HG02943 (cell line): Measurements from ENCODE around the gene SNIP1.
"Not testable (repeated sequence)": the region's sequence is repeated elsewhere in the genome, so short reads cannot be mapped to it uniquely, and the experiment has no call there.

Experiments used
- ATAC-seq: cut with Tn5 transposase; IDR thresholded peaks from one replicate; pipeline ENCODE4 v1.9.1; 2021; ENCODE audit warnings: mild to moderate bottlenecking, low read depth, moderate library complexity; ENCODE audit not compliant: unreplicated experiment

SNIP1 gene

DNA sequence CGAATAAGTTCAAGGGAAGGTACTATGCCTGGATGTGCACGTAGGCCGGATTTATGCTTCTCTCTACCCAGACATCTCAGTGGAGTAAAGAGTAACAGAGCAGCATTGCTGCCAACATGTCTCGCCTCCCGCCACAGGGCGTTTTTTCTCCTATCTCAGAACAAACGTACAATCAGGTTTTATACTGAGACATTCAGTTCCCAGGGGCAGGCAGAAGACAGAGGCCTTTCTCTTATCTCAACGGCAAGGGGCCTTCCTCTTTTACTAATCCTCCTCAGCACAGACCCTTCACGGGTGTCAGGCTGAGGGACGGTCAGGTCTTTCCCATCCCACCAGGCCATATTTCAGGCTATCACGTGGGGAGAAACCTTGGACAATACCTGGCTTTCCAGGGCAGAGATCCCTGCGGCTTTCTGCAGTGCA, 5.9 kb upstream of the SNIP1 start:
- ATAC-seq: not testable (repeated sequence)

DNA sequence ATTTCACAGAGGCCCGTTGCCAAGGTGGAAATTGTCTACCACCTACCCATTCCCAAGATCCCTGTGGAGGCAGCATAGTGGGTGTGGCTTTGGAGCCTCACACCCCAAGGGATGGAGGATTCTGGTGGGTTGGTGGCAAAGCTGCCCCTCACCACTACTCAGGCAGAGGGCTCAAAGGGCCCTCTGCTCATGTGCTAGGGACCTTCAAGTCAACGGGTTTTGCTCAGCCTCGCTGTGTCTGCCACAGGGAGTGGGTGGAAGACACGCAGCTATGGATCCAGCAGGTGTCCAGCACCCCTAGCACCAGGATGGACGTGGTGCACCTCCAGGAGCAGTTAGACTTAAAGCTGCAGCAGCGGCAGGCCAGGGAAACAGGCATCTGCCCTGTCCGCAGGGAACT, 5.0 kb upstream of the SNIP1 start:
- ATAC-seq: no peak

DNA sequence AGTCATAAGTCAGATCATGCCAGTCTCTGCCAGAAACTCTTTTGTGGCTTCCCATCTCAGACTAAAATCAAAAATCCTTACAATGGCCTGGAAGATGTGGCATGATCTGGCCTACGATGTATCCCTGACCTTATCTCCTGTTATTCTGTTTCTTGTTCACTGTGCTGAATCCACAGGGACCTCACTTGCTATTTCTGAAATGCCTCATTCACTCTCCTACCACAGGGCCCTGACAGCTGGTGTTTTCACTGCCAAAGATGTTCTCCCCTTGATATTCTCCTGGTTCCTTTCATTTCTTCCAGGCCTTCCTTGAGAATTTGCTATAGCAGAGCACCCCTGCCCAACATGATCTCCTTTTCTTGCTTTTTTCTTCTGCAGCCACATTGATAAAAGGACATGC, 4.3 kb upstream of the SNIP1 start:
- no peak for ATAC-seq

DNA sequence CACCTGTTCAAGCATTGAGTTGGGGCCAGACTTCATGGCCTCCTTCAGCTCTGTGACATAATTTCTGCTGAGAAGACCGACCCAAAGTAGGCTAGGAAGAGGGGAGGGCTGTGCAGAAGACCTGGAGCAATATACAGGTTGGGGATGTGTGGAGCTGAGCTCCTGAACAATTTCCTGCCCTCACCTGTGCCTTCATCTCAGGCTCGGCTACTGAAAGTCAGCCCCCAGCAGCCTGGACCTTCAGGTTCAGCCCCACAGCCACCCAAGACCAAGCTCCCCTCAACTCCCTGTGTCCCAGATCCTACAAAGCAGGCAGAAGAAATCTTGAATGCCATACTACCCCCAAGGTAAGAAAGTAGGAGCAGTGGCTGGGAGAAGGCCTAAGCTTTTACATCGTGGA, 3.3 kb upstream of the SNIP1 start:
- ATAC-seq: no peak

DNA sequence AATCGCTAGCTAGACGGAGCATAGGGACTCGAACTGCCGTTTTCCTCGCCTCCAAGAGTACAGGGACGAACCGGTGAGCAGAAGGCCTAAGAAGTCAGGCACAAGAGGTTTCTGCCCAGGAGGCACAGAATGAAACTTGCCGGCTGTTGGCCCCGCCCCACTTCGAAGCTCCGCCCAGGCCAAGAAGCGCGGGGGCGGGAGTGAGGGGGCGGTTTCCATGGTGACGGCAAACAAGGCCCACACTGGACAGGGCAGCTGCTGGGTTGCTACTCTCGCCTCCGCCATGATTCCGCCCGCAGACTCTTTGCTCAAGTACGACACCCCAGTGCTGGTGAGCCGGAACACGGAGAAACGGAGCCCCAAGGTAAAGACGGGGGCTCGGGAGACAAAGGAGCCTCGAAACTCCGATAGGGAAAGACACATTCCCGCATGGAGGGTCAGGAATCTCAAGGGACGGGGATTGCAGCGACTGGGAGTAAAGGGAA, 2.7 kb upstream of the SNIP1 start, which contains the start of gene DNALI1:
Gene DNALI1, plus strand, starts transcription at position 229 of the 485 bp plus-strand sequence. Its CDS starts 55 bp downstream, at position 284.
- no peak for ATAC-seq

DNA sequence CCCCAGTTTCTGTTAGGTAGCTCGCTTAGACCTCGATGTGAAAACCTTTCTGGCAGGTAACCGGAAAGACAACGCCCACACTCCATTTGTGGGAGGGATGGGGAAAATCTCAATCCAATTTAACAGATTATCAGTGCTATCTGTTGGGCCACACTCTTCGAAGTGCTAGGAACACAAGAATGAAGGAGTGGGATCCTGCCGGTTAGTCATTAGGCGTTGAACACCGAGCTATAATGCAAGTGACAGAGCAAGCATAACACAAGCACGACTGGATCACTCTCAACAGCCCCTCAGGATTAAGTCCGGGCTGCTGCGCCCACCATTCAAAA, 531 bp downstream of the SNIP1 start:
- ATAC-seq: no peak

DNA sequence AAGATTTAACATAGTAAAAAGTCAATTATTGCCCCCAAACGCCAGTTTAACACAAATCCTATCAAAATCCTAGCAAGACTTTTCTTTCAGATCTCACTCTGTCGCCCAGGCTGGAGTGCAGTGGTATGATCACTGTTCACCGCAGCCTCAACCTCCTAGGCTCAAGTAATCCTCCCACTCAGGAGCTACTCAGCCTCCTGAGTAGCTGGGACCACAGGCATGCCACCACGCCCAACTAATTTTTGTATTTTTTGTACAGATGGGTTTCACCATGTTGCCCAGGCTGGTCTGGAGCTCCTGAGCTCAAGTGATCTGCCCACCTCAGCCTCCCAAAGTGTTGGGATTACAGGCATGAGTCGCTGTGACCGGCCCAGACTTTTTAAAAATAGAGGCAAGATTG, 4.8 kb downstream of the SNIP1 start:
- ATAC-seq: no peak

DNA sequence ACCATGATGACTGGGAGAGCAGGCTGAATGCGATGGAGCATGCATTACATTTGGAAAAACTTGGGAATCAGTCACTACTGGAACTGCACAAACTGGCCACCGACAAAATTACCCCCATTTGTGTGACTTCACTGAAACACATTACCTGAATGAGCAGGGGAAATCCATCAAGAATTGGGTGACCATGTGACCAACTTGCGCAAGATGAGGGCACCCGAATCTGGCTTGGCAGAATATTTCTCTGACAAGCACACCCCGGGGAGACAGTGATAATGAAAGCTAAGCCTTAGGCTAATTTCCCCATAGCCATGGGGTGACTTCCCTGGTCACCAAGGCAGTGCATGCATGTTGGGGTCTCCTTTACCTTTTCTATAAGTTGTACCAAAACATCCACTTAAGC, 9.1 kb downstream of the SNIP1 start:
- no peak for ATAC-seq

DNA sequence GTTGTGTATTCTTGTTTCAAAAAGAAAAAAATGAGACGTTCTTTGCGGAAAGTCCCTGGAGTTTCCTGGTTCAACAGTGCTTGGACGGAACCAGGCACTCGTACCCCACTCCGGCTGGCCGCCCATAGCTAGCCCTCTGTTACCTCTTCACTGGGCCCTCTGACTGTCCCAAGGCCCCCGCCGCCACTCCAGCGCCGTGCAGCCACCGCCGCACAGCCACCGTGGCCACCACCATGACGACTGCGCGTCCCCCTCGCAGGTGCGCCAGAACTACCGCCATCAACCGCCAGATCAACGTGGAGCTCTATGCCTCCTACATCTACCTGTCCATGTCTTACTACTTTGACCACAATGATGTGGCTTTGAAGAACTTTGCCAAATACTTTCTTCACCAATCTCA, 9.6 kb downstream of the SNIP1 start:
- no peak for ATAC-seq

DNA sequence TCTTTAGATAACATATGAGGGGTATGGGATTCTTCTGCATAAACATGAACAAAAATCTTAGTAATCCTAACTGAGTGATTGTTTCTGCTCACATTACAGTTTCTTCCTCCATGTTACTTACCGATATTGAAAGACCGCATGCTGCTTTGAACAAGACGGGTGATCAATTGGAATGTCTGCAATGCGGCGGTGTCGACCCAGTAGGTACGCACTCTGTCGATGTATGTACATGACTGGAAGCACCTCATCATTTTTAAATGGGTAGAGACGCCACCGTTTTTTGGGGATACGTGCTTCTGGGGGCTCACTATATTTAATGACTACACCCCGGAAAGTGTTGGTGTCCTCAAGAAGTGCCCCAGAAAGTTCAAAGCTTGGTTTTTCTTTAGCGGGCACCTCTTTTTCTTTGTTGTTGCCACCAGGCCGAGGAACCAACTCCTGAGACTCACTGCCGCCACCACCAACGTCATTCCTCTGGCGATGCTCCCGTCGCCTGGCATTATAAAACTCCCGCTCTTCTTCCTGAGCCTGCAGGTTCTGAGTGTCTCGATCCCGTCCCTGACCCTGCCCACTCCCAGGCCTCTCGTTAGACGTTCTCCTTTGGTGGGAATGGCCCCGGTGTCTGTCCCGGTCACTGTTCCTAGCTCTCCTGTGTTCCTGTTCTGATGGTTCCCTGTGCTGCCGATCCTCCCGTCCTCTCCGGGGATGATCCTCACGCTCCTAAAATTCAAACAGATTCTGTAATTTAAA, 13.9 kb downstream of the SNIP1 start:
- no peak for ATAC-seq

DNA sequence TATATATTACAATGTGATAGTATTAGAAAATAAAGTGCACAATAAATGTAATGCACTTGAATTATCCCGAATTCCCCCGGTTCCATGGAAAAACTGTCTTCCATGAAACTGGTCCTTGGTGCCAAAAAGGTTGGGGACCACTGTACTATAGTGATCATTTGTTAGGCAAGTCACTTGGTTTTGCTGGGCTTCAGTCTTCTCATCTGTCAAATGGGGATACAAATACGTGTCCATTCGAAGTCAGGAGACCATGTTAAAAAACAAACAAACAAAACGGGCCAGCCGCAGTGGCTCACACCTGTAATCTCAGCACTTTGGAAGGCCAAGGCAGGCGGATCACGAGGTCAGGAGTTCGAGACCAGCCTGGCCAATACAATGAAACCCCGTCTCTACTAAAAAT, 14.9 kb downstream of the SNIP1 start:
- ATAC-seq: not testable (repeated sequence)

DNA sequence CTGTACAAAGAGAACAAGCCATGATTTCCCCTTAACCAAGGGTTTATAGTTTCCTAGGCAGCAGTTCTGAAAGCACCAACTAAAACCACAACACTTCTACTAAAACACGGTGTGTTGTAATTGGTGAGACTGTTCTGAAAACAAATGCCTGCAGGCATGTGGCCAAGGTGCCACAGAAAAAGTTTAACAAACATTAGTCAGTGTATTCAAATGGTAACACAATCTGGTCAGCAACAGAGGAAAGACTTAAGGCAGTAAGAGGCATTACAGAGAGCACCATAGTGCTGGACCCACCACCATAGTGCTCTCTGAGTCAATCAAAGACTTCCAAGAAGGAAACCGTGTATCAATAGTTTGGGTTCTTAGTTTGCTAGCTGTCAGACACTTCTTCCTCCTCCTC, 16.7 kb downstream of the SNIP1 start:
- no peak for ATAC-seq

DNA sequence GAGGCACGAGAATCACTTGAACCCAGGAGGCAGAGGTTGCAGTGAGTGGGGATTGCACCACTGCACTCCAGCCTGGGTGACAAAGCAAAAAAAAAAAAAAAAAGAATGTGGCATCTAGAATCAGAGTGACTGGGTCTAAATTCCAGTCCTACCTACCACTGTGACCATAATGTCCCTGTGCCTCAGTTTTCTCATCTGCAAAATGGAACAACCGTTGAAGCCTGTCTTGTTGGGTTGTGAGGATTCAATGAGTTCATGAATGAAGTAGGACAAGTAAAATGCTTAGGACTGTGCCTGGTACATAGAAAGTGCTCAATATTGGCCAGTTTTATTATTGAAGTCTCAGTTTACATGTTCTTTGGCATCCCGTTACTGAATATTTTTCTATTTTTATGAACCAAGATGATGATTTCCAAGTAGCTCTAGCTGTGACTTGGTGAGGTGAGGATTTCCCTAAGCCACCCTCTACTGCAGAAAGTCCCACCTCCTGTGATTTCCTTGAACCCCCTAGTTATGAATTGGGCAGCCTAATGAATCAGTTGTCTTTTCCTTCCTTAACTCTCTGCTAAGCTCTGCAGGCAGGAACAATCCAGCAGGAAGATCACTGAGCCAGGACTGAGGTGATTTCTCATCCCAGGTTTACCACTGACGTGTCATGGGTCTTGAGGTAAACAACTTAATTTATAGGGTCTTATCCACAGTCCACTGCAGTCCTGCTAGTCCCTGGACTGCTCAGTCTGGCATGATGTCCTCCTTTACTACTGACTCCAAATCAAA, 20.6 kb downstream of the SNIP1 start:
- no peak for ATAC-seq

DNA sequence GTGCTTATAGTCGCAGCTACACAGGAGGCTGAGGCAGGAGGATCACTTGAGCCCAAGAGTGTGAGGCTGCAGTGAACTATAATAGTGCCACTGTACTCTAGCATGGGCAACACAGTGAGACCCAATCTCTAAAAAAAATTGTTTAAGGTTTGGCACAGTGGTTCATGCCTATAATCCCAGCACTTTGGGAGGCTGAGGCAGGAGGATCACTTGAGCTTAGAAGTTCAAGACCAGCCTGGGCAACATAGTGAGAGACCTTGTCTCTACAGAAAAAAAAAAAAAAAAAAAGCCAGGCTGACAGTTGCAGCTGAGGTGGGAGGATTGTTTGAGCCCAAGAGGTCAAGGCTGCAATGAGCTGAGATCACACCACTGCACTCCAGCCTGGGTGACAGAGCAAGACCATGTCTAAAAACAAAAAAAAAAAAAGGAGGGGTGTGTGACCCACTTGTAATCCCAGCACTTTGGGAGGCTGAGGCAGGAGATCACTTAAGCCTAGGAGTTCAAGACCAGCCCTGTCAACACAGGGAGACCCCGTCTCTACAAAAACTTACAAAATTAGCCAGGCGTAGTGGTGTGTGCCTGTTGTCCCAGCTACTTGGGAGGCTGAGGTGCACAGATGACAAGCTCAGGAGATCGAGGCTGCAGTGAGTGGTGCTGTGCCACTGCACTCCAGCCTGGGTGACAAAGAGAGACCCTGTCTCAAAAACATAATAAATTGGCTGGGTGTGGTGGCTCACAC, 21.5 kb downstream of the SNIP1 start:
- ATAC-seq: not testable (repeated sequence)

DNA sequence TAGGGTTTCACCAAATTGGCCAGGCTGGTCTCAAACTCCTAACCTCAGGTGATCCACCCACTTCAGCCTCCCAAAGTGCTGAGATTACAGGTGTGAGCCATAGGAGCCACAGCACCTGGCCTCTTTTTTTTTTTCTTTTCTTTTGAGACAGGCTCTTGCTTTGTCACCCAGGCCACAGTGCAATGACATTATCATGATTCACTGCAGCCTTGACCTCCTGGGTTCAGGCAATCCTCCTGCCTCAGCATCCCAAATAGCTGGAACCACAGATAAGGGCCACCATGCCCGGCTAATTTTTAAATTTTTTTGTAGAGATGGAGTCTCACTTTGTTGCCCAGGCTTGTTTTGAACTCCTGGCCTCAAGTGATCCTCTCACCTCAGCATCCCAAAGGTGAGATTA, 24.2 kb downstream of the SNIP1 start:
- not testable (repeated sequence) for ATAC-seq

DNA sequence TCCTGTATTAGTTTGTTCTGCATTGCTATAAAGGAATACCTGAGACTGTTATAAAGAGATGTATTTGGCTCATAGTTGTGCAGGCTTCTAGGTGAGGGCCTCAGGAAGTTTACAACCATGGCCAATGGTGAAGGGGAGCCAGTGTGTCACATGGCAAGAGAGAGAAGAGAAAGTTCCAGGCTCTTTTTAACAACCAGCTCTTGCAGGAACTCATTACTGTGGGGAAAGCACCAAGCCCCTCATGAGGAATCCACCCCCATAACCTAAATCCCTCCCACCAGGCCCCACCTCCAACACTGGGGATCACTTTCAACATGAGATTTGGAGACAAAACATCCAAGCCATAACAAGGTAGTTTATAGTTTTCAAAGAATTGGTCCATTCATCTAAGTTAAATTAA, 34.5 kb downstream of the SNIP1 start:
- no peak for ATAC-seq

DNA sequence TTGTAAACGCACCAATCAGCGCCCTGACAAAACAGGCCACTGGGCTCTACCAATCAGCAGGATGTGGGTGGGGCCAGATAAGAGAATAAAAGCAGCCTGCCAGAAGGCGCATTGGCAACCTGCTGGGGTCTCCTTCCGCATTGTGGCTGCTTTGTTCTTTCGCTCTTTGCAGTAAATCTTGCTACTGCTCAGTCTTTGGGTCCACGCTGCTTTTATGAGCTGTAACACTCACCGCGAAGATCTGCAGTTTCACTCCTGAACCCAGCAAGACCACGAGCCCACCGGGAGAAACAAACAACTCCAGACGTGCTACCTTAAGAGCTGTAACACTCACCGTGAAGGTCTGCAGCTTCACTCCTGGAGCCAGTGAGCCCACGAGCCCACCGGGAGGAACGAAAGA, 35.2 kb downstream of the SNIP1 start:
- ATAC-seq: not testable (repeated sequence)

DNA sequence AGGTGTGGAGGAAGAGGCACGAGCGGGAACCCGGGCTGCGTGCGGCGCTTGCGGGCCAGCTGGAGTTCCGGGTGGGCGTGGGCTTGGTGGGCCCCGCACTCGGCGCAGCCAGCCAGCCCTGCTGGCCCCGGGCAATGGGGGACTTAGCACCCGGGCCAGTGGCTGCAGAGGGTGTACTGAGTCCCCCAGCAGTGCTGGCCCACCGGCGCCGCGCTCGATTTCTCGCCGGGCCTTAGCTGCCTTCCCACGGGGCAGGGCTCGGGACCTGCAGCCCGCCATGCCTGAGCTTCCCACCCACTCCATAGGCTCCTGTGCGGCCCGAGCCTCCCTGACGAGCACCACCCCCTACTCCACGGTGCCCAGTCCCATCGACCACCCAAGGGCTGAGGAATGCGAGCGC, 35.9 kb downstream of the SNIP1 start:
- ATAC-seq: not testable (repeated sequence)

DNA sequence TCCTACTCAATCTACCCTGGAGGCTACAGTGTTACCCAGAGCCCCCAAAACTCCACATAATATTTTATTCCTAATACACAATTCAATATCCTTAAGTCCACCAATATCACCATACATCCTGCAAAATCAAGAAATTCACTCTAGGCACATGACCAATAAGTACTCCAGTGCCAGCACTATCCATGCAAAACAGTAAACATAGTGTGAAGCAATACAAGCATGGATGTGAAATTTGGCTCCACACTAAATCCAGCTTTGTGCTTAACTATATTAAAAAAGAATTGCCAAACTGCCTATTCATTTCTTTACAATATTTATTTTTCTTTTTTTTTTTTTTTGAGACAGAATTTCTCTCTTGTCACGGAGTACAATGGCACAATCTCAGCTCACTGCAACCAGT, 36.5 kb downstream of the SNIP1 start:
- ATAC-seq: no peak

DNA sequence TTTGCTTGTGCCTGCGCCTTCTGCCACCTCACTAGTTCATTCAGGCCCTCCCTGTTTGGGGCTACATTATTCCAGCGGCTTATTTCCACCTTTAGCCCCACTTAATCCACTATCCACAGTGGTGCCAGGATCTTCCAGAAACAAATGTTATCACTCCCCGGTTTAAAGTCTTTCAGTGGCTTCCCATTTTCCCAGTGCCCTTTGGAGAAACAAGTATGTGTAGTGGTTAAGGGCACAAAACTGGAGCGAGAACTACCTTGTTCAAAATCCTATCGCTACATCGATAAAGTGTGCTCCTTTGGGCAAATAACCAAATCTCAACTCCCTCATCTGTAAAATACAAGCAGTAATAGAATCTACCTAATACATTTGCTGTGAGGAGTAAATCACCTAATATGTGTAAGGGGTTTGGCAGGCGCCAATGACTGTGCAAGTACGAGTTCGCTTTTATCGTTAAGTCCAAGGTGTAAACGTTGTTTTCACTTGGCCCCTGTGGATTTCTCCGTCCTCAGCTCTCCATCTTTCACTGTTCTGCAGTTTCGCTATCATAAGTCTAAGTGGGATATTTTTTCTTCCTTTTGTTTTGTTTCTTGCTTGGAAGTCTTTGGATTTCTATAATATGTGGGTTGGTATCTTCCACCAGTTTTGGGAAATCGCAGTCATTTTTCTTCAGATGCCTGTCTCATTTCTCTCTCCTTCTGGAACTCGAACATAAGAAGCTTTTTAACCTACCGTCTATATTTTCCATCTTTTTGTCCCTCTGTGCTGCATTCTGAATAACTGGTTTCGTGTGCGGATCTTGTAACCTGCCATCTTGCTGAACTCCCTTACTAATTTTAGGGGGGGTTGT, 38.7 kb downstream of the SNIP1 start:
- no peak for ATAC-seq
